Endothelial cell of umbilical vein (primary cell): ENCODE measurements around the gene MCM8. TPM values are rescaled to one million over a fixed set of nuclear protein-coding genes. Genes with fewer than 3 reads are reported as not detected.

ENCODE experiments used
- BruUV-seq: library from RNA; stranded (reverse); fragments of 400-500 nt; replicated peaks from 2 replicates; lab custom pipeline; 2021; lab: Mats Ljungman, UMichigan
- CTCF ChIA-PET: fragments of 300-600, 350-600 bp; sonication (Branson Sonifier 250); formaldehyde crosslinking; loops from one replicate; lab custom pipeline; 2021; ENCODE audit warnings: antibody characterized with exemption, inconsistent platforms; lab: Charles Lee
- POLR2A ChIA-PET: fragments of 300-600, 350-600 bp; sonication (Branson Sonifier 250); formaldehyde crosslinking; loops from one replicate; lab custom pipeline; 2021; ENCODE audit warnings: antibody characterized with exemption, inconsistent platforms; lab: Charles Lee
- DNase-seq: peaks from one replicate; pipeline ENCODE4 v3.0.0-alpha.2; 2011; ENCODE audit warnings: low read depth, low spot score
- FAIRE-seq: peaks from 2 replicates; lab custom pipeline; 2011; peaks lifted over from hg19 to GRCh38; lab: Jason Lieb, UNC
- H2AFZ ChIP-seq: 2 replicates; pipeline ENCODE4 v1.6.0; 2012; ENCODE audit warnings: low read depth, low read length, control low read depth, inconsistent platforms
- H3K27ac ChIP-seq: 2 replicates; pipeline ENCODE4 v1.5.1; 2011; ENCODE audit warnings: low read depth, mild to moderate bottlenecking, control low read depth, low read length, moderate library complexity; ENCODE audit not compliant: insufficient read depth
- H3K27me3 ChIP-seq, 2 experiments: 2 replicates each; pipeline versions ENCODE4 v1.6.0 to v1.6.1; 2011; ENCODE audit warnings: low read length in 2 of 2, mixed read lengths in 1 of 2; ENCODE audit not compliant: control insufficient read depth in 2 of 2, insufficient read depth in 2 of 2
- H3K36me3 ChIP-seq, 2 experiments: 2 replicates in 1 of 2; 3 replicates in 1 of 2; pipeline ENCODE4 v1.5.1; 2011; ENCODE audit warnings: low read length in 2 of 2, mild to moderate bottlenecking in 1 of 2, moderate library complexity in 1 of 2; ENCODE audit not compliant: control insufficient read depth in 2 of 2, insufficient read depth in 2 of 2; ENCODE audit errors: extremely low read depth in 1 of 2
- H3K4me1 ChIP-seq: 3 replicates; pipeline ENCODE4 v1.5.1; 2011; ENCODE audit warnings: mild to moderate bottlenecking, low read length; ENCODE audit not compliant: control insufficient read depth, insufficient read depth; ENCODE audit errors: extremely low read depth
- H3K4me2 ChIP-seq: 2 replicates; pipeline ENCODE4 v1.6.1; 2011; ENCODE audit warnings: low read length, control low read depth, mixed read lengths; ENCODE audit not compliant: insufficient read depth
- H3K4me3 ChIP-seq, 3 experiments: fragments of 200-600 bp in 1 of 3; sonication (generic), shearing (Covaris generic) in 1 of 3; replicated peaks in 1 of 3; 2 replicates each; pipeline ENCODE4 v1.5.1; 2011 to 2016; ENCODE audit warnings: control low read depth in 3 of 3, low read length in 3 of 3, mild to moderate bottlenecking in 2 of 3, inconsistent platforms in 1 of 3, low read depth in 1 of 3, moderate library complexity in 1 of 3; ENCODE audit not compliant: insufficient read depth in 1 of 3
- H3K79me2 ChIP-seq: 2 replicates; pipeline ENCODE4 v1.6.0; 2012; ENCODE audit warnings: low read length, inconsistent platforms; ENCODE audit not compliant: control insufficient read depth, insufficient read depth
- H3K9ac ChIP-seq: replicated peaks from 2 replicates; pipeline ENCODE3; 2011; ENCODE audit warnings: low read length, control low read depth; ENCODE audit not compliant: insufficient read depth; ENCODE audit errors: extremely low read depth
- H3K9me1 ChIP-seq: replicated peaks from 3 replicates; pipeline ENCODE4 v1.6.0; 2011; ENCODE audit warnings: mild to moderate bottlenecking, low read length; ENCODE audit not compliant: control insufficient read depth, insufficient read depth; ENCODE audit errors: extremely low read depth
- H3K9me3 ChIP-seq: replicated peaks from 2 replicates; pipeline ENCODE4 v1.5.1; 2012; ENCODE audit warnings: low read length, inconsistent platforms; ENCODE audit not compliant: control insufficient read depth, insufficient read depth
- H4K20me1 ChIP-seq: replicated peaks from 2 replicates; pipeline ENCODE3; 2011; ENCODE audit warnings: mild to moderate bottlenecking, low read length; ENCODE audit not compliant: control insufficient read depth, insufficient read depth; ENCODE audit errors: extremely low read depth
- CTCF ChIP-seq, 2 donors: IDR thresholded peaks; 1 replicate in 1 of 2; 2 replicates in 1 of 2; pipeline ENCODE4 v1.5.1; 2011; ENCODE audit warnings: low read length in 2 of 2, mild to moderate bottlenecking in 2 of 2, moderate library complexity in 2 of 2, control low read depth in 1 of 2, inconsistent platforms in 1 of 2, low read depth in 1 of 2; ENCODE audit not compliant: insufficient read depth in 1 of 2; ENCODE audit errors: extremely low read depth in 1 of 2
- EZH2 ChIP-seq: IDR thresholded peaks from 2 replicates; pipeline ENCODE4 v1.6.1; 2012; ENCODE audit warnings: borderline replicate concordance, low read depth, mild to moderate bottlenecking, moderate library complexity, low read length, inconsistent platforms; ENCODE audit not compliant: severe bottlenecking
- FOS ChIP-seq: IDR thresholded peaks from 2 replicates; pipeline ENCODE4 v1.6.1; 2011; ENCODE audit warnings: mild to moderate bottlenecking, low read length, moderate library complexity, borderline replicate concordance; ENCODE audit not compliant: insufficient read depth
- GATA2 ChIP-seq: IDR thresholded peaks from 2 replicates; pipeline ENCODE4 v1.7.0; 2011; ENCODE audit warnings: low read depth, mild to moderate bottlenecking, moderate library complexity, mixed read lengths, low read length; ENCODE audit not compliant: insufficient read length, insufficient read depth
- JUN ChIP-seq: IDR thresholded peaks from 2 replicates; pipeline ENCODE4 v1.6.1; 2011; ENCODE audit warnings: borderline replicate concordance, low read depth; ENCODE audit not compliant: insufficient read length, insufficient read depth
- MAX ChIP-seq: IDR thresholded peaks from 2 replicates; pipeline ENCODE4 v1.6.1; 2011; ENCODE audit not compliant: insufficient read depth, insufficient read length
- MYC ChIP-seq: IDR thresholded peaks from one replicate; pipeline ENCODE4 v1.6.1; 2011; ENCODE audit warnings: mild to moderate bottlenecking, low read depth, low read length
- POLR2A ChIP-seq: IDR thresholded peaks from 2 replicates; pipeline ENCODE4 v1.6.1; 2012; ENCODE audit warnings: low read depth, mild to moderate bottlenecking, control low read depth, low read length
- POLR2AphosphoS5 ChIP-seq: IDR thresholded peaks from 2 replicates; pipeline ENCODE4 v1.6.1; 2012; ENCODE audit warnings: low read depth, mild to moderate bottlenecking, control low read depth, low read length, moderate library complexity; ENCODE audit not compliant: insufficient read depth
- dilution Hi-C: fragments of 300-500 bp; cut with MboI; formaldehyde crosslinking; loops from one replicate; pipeline ENCODE4 v1.15.0; 2019; ENCODE audit warnings: low sequenced_read_pairs; ENCODE audit not compliant: extremely low pct_ligation_motif_present
- intact Hi-C: fragments of 100-400 bp; cut with micrococcal nuclease; formaldehyde crosslinking; loops from one replicate; pipeline ENCODE4 v1.10.0; 2022
- polyA plus RNA-seq, 4 experiments: library from polyadenylated mRNA; depleted of rRNA in 3 of 4; stranded (reverse) in 3 of 4; unstranded in 1 of 4; fragments of >200 nt; gene quantifications; 2 replicates each; pipeline versions ENCODE4 v1.2.1 to v1.2.3, GENCODE V29; 2011 to 2012; ENCODE audit warnings: missing spikeins in 1 of 4
- total RNA-seq: library from RNA; stranded (reverse); gene quantifications from 2 replicates; pipeline ENCODE4 v1.2.3, GENCODE V29; 2021

Gene MCM8
- total and polyA plus RNA-seq, 2 donors (not counting 3 experiments of a cell fraction or from before 2014, with no cell fraction given), result 2.9 to 14.4 TPM

GRCh38 chr20:6014017-6014416 lies 63.6 kb downstream of the MCM8 start:
- no peak overlapping the region for H3K27ac ChIP-seq
- peaks cover 8 to 14% of the 10 kb centered on the region in 2 experiments for H3K36me3 ChIP-seq
- FAIRE-seq, result no peak

More at GRCh38 chr20:6014017-6014416, 63.6 kb downstream of the MCM8 start:
- H3K9ac ChIP-seq, result no peak overlapping the region
- H3K9me3 ChIP-seq, result no peaks in the 10 kb centered on the region
- dilution Hi-C loops (no loop called here), intact Hi-C loops (no loop called here)
- H2AFZ ChIP-seq, result no peak overlapping the region
- ChIA-PET CTCF (interaction anchor here (0.8 to 1.0 kb wide), 2 partner anchors 33 to 486 kb away, joined by 3 to 4 read pairs; no protein-coding TSS in a partner anchor), POLR2A (no interaction called here)
- no peaks in the 10 kb centered on the region for H3K9me1 ChIP-seq
- TF ChIP-seq JUN, result no peak
- no peak for TF ChIP-seq GATA2
- no peak for TF ChIP-seq CTCF (IDR thresholded peaks at IDR 0.05; ENCODE audit: extremely low read depth in 1 of 2, insufficient read depth in 1 of 2, low read depth in 1 of 2, low read length in 2 of 2)
- TF ChIP-seq POLR2AphosphoS5, result no peak
- TF ChIP-seq MYC, result no peak
- TF ChIP-seq FOS, result no peak
- TF ChIP-seq EZH2, result no peak
- TF ChIP-seq MAX, result no peak
- TF ChIP-seq POLR2A, result no peak
- no peaks in the 10 kb centered on the region for H3K4me1 ChIP-seq
- H4K20me1 ChIP-seq, result no peaks in the 10 kb centered on the region
- no peak overlapping the region for H3K4me2 ChIP-seq
- H3K4me3 ChIP-seq, result no peak overlapping the region
- H3K27me3 ChIP-seq, result no peaks in the 10 kb centered on the region
- H3K79me2 ChIP-seq, result peaks cover 33% of the 10 kb centered on the region
- DNase-seq, result no peak
- BruUV-seq, result no TSS peak
